ENCODE data around the gene ANKUB1. TPM values are rescaled to one million over a fixed set of nuclear protein-coding genes. Genes with fewer than 3 reads are reported as not detected.
"Not testable (repeated sequence)": the region's sequence is repeated elsewhere in the genome, so short reads cannot be mapped to it uniquely, and the experiment has no call there.

Gene ANKUB1
- 0.10 TPM for total RNA-seq (2013)
- polyA plus RNA-seq = under 1 TPM in 1 of 3 donors, not detected in 2; 0.05 TPM
- not detected in 2 replicates for polyA minus RNA-seq
- 0 to 2.9 (median 0.33) reads per million in 11 experiments for total RNA-seq

DNA sequence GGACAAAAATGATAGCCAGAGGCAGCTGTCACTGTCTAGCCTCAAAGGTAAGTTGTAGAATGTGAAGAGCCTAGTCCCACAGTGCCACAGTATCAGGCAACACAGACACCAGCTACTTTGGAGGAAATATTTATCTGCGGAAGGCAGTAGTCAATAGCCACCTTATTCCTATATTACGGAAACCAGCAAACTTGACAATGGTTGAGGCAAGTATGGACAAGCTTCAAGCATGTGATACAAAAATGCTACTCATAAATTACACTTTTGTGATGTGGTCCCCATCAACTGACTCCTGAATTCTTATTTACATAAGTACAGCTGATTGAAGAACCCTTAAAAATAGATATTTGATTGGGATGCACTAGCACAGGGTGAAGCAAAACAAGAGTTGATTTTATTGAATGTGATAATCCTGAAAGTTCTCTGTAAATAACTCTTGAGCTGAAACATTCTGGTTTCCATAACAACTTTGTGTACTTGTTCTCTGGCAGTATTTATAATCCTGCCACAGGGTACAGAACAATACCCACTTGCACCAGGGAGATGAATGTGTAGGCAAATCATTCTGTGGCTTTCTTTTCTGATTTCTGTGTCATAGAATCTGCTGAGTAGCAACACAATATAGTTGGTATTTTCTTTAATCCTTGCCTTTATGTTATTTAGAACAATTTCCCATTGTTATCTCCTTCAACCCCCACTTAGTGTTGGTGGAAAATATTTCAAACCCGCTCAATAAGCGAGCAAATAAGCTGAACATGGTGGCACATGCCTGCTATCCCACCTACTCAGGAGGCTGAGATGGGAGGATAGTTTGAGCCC is at the start of gene ANKUB1:
Gene ANKUB1 (minus strand): TSS at position 103 of the 819 bp plus-strand sequence. CDS start 188 bp downstream, outside the sequence.
- H3K27me3 ChIP-seq (ENCODE audit: control insufficient read depth in 2 of 2, insufficient read depth in 2 of 2, low read length in 2 of 2) = no peaks in the 10 kb centered on the region
- no peak for TF ChIP-seq CTCF (IDR thresholded peaks at IDR 0.05)
- peaks cover 12% of the 10 kb centered on the region for H3K4me1 Mint-ChIP-seq
- no peak within 1 kb of the TSS for H3K4me3 Mint-ChIP-seq
- no peaks in the 10 kb centered on the region for H3K9me3 Mint-ChIP-seq
- no peak within 1 kb of the TSS for H3K27ac ChIP-seq (ENCODE audit: low read depth in 1 of 2, low read length in 2 of 2)
- no CpG with 5 or more reads among the region's 4 CpGs for WGBS (ENCODE audit: insufficient coverage)
- no peak within 1 kb of the TSS for H2AFZ ChIP-seq (ENCODE audit: insufficient read depth, low read depth, low read length, poor library complexity, severe bottlenecking)
- no peak within 1 kb of the TSS for H3K27ac Mint-ChIP-seq
- H3K4me1 ChIP-seq (ENCODE audit: control insufficient read depth in 1 of 2, insufficient read depth in 2 of 2, low read length in 2 of 2) = peaks cover 0 to 3% of the 10 kb centered on the region in 2 donors
- H3K9ac ChIP-seq (ENCODE audit: insufficient read depth, low read length, poor library complexity, severe bottlenecking) = no peak within 1 kb of the TSS
- H3K9me3 ChIP-seq (replicated peaks in 1 of 2; ENCODE audit: control insufficient read depth in 1 of 2, insufficient read depth in 1 of 2, low read length in 2 of 2) = no peaks in the 10 kb centered on the region
- H3K4me2 ChIP-seq (replicated peaks; ENCODE audit: extremely low read depth, low read length, poor library complexity, severe bottlenecking) = no peak within 1 kb of the TSS
- H4K20me1 ChIP-seq (ENCODE audit: insufficient read depth, low read length) = no peaks in the 10 kb centered on the region
- H3K36me3 Mint-ChIP-seq = no peaks in the 10 kb centered on the region
- H3K27me3 Mint-ChIP-seq (ENCODE audit: low read depth in 3 of 3) = peaks cover 0 to 4% (median 3%) of the 10 kb centered on the region in 3 donors
- H3K4me3 ChIP-seq (replicated peaks in 1 of 3; ENCODE audit: low read depth in 2 of 3, low read length in 3 of 3) = no peak within 1 kb of the TSS
- H3K79me2 ChIP-seq (ENCODE audit: insufficient read depth, low read length) = no peaks in the 10 kb centered on the region
- no peak for DNase-seq
- no peaks in the 10 kb centered on the region for H3K36me3 ChIP-seq (replicated peaks in 1 of 2; ENCODE audit: control insufficient read depth in 1 of 2, insufficient read depth in 2 of 2, low read length in 2 of 2)
- intact Hi-C loops (cut with micrococcal nuclease) = no loop called here

- Mint-ChIP-seq H3K27ac (peak overlapping the region in 5 of 7 donors; percentile 32 to 71 (median 63)), H3K4me1 (peaks cover 24% of the 10 kb centered on the region), H3K36me3 (peaks cover 24 to 25% of the 10 kb centered on the region in 2 donors), H3K4me3 (peak overlapping the region in 1 of 2 donors; percentile 32), H3K27me3 (ENCODE audit: low read depth in 3 of 3) (no peaks in the 10 kb centered on the region), H3K9me3 (peaks cover 7 to 31% (median 26%) of the 10 kb centered on the region in 7 donors)
- Histone ChIP-seq H3K27ac (ENCODE audit: low read depth in 1 of 2, low read length in 2 of 2) (peak overlapping the region in 1 of 2 donors; percentile 31), H2AFZ (ENCODE audit: insufficient read depth, low read depth, low read length, poor library complexity, severe bottlenecking) (no peak overlapping the region), H3K4me3 (replicated peaks in 1 of 3; ENCODE audit: low read depth in 2 of 3, low read length in 3 of 3) (no peak overlapping the region), H3K9me3 (replicated peaks in 1 of 2; ENCODE audit: control insufficient read depth in 1 of 2, insufficient read depth in 1 of 2, low read length in 2 of 2) (peaks cover 21 to 24% of the 10 kb centered on the region in 2 donors), H3K36me3 (replicated peaks in 1 of 2; ENCODE audit: control insufficient read depth in 1 of 2, insufficient read depth in 2 of 2, low read length in 2 of 2) (peaks cover 4 to 14% of the 10 kb centered on the region in 2 donors), H3K4me2 (replicated peaks; ENCODE audit: extremely low read depth, low read length, poor library complexity, severe bottlenecking) (no peak overlapping the region), H3K27me3 (ENCODE audit: control insufficient read depth in 2 of 2, insufficient read depth in 2 of 2, low read length in 2 of 2) (no peaks in the 10 kb centered on the region), H3K4me1 (ENCODE audit: control insufficient read depth in 1 of 2, insufficient read depth in 2 of 2, low read length in 2 of 2) (no peaks in the 10 kb centered on the region), H3K9ac (ENCODE audit: insufficient read depth, low read length, poor library complexity, severe bottlenecking) (no peak overlapping the region), H3K79me2 (ENCODE audit: insufficient read depth, low read length) (peaks cover 92% of the 10 kb centered on the region), H4K20me1 (ENCODE audit: insufficient read depth, low read length) (peaks cover 86% of the 10 kb centered on the region)
- TF ChIP-seq CTCF (IDR thresholded peaks at IDR 0.05) = no peak
- intact Hi-C loops (cut with micrococcal nuclease) = no loop called here
- DNase-seq = no peak
- no CpG with 5 or more reads among the region's 3 CpGs for WGBS (ENCODE audit: insufficient coverage)
Observed at GRCh38 chr3:149839896-149840295, 47.5 kb upstream of the ANKUB1 start.

- H3K4me2 ChIP-seq (replicated peaks; ENCODE audit: extremely low read depth, low read length, poor library complexity, severe bottlenecking); H3K4me3 Mint-ChIP-seq; H3K27me3 ChIP-seq (ENCODE audit: control insufficient read depth in 2 of 2, insufficient read depth in 2 of 2, low read length in 2 of 2); H3K4me3 ChIP-seq (replicated peaks in 1 of 3; ENCODE audit: low read depth in 2 of 3, low read length in 3 of 3); H2AFZ ChIP-seq (ENCODE audit: insufficient read depth, low read depth, low read length, poor library complexity, severe bottlenecking); H3K4me1 ChIP-seq (ENCODE audit: control insufficient read depth in 1 of 2, insufficient read depth in 2 of 2, low read length in 2 of 2); H3K27me3 Mint-ChIP-seq (ENCODE audit: low read depth in 3 of 3); intact Hi-C loops (cut with micrococcal nuclease); H3K9ac ChIP-seq (ENCODE audit: insufficient read depth, low read length, poor library complexity, severe bottlenecking); DNase-seq: not testable (repeated sequence)
- Mint-ChIP-seq H3K36me3 (peaks cover 24 to 27% of the 10 kb centered on the region in 2 donors), H3K4me1 (peaks cover 22% of the 10 kb centered on the region), H3K9me3 (peaks cover 11 to 32% (median 27%) of the 10 kb centered on the region in 7 donors), H3K27ac (peak overlapping the region in 5 of 7 donors; percentile 32 to 71 (median 57))
- no CpG with 5 or more reads among the region's 3 CpGs for WGBS (ENCODE audit: insufficient coverage)
- peaks cover 4 to 14% of the 10 kb centered on the region in 2 donors for H3K36me3 ChIP-seq (replicated peaks in 1 of 2; ENCODE audit: control insufficient read depth in 1 of 2, insufficient read depth in 2 of 2, low read length in 2 of 2)
- H3K79me2 ChIP-seq (ENCODE audit: insufficient read depth, low read length) = peaks cover 92% of the 10 kb centered on the region
- peaks cover 23 to 28% of the 10 kb centered on the region in 2 donors for H3K9me3 ChIP-seq (replicated peaks in 1 of 2; ENCODE audit: control insufficient read depth in 1 of 2, insufficient read depth in 1 of 2, low read length in 2 of 2)
- H4K20me1 ChIP-seq (ENCODE audit: insufficient read depth, low read length) = peaks cover 86% of the 10 kb centered on the region
- peak overlapping the region in 1 of 2 donors; percentile 31 for H3K27ac ChIP-seq (ENCODE audit: low read depth in 1 of 2, low read length in 2 of 2)
Observed at GRCh38 chr3:149839469-149839868, 47.1 kb upstream of the ANKUB1 start.

Data from CD14-positive monocyte (primary cell).